ENCODE measurements around the gene RABEP1.

GRCh38 chr17:5364156-5364555 is 82.1 kb downstream of the RABEP1 start:
- TF ChIP-seq CTCF (conservative IDR thresholded peaks at IDR 0.05; ENCODE audit: low read length), result no peak
- no peak for TF ChIP-seq EZH2phosphoT487 (IDR thresholded peaks at IDR 0.05; ENCODE audit: borderline replicate concordance)
